HCT116 (cell line): ENCODE measurements around the gene TSPAN11. TPM values are rescaled to one million over a fixed set of nuclear protein-coding genes. Genes with fewer than 3 reads are reported as not detected.

Experiments
- ATAC-seq: fragments of 200-7000 bp; cut with Tn5 transposase; 2 replicates; pipeline ENCODE4 v1.9.1; 2020; ENCODE audit warnings: mild to moderate bottlenecking, moderate library complexity
- BruUV-seq: library from RNA; stranded (reverse); fragments of 400-500 nt; replicated peaks from 2 replicates; lab custom pipeline; 2021; lab: Mats Ljungman, UMichigan
- CTCF ChIA-PET: fragments of 300-600 bp; sonication (Branson Sonifier 250); formaldehyde crosslinking; loops from one replicate; lab custom pipeline; 2021; ENCODE audit warnings: antibody characterized with exemption; lab: Charles Lee
- POLR2A ChIA-PET: fragments of 300-600, 350-600 bp; sonication (Branson Sonifier 250); formaldehyde crosslinking; loops from one replicate; lab custom pipeline; 2021; ENCODE audit warnings: antibody characterized with exemption; lab: Charles Lee
- RAD21 ChIA-PET, 2 experiments: fragments of 300-600 bp; sonication (Branson Sonifier 250); formaldehyde crosslinking; loops; one replicate each; lab custom pipeline; 2023; ENCODE audit warnings: low total read pairs in 2 of 2; ENCODE audit not compliant: uncharacterized antibody in 2 of 2, unreplicated experiment in 2 of 2, low non-redundant PET in 1 of 2; lab: Charles Lee
- DNase-seq: peaks from one replicate; pipeline ENCODE4 v3.0.0-alpha.2; 2010; ENCODE audit warnings: low read depth, low spot score
- H2AFZ ChIP-seq: fragments of 200-600 bp; shearing (Covaris generic), sonication (generic); 2 replicates; pipeline ENCODE4 v1.6.1; 2017; ENCODE audit warnings: low read depth, mixed run types, mixed read lengths, antibody characterized with exemption, low read length; ENCODE audit not compliant: poor library complexity, severe bottlenecking
- H3K27ac ChIP-seq: 2 replicates; pipeline ENCODE4 v1.5.1; 2012; ENCODE audit warnings: low read depth, low read length
- H3K27me3 ChIP-seq: fragments of 200-600 bp; sonication (generic); 2 replicates; pipeline ENCODE4 v1.6.1; 2016; ENCODE audit warnings: mixed run types, low read length, mixed read lengths; ENCODE audit not compliant: insufficient read depth
- H3K36me3 ChIP-seq, 2 experiments: fragments of 200-500 bp in 1 of 2; fragments of 200-600 bp in 1 of 2; sonication (Bioruptor generic) in 1 of 2; sonication (generic) in 1 of 2; 2 replicates each; pipeline versions ENCODE4 v1.5.1 to v1.6.1; 2014 to 2016; ENCODE audit warnings: low read length in 2 of 2, inconsistent platforms in 1 of 2, mixed read lengths in 1 of 2, mixed run types in 1 of 2; ENCODE audit not compliant: insufficient read depth in 2 of 2, control insufficient read depth in 1 of 2
- H3K4me1 ChIP-seq, 2 experiments: fragments of 200-600 bp in 1 of 2; sonication (generic) in 1 of 2; 2 replicates each; pipeline versions ENCODE4 v1.5.1 to v1.6.1; 2012 to 2017; ENCODE audit warnings: low read length in 2 of 2, inconsistent platforms in 1 of 2, mild to moderate bottlenecking in 1 of 2, mixed read lengths in 1 of 2, mixed run types in 1 of 2, moderate library complexity in 1 of 2; ENCODE audit not compliant: insufficient read depth in 2 of 2, control insufficient read depth in 1 of 2
- H3K4me2 ChIP-seq: fragments of 200-600 bp; sonication (generic); 2 replicates; pipeline ENCODE4 v1.6.1; 2017; ENCODE audit warnings: mixed run types, low read length, mixed read lengths
- H3K4me3 ChIP-seq, 2 experiments: fragments of 200-600 bp in 1 of 2; sonication (generic) in 1 of 2; replicated peaks in 1 of 2; 2 replicates each; pipeline ENCODE4 v1.5.1; 2011 to 2016; ENCODE audit warnings: low read length in 2 of 2, control low read depth in 1 of 2, low read depth in 1 of 2, mild to moderate bottlenecking in 1 of 2, mixed read lengths in 1 of 2, mixed run types in 1 of 2
- H3K79me2 ChIP-seq: fragments of 200-600 bp; sonication (generic); 2 replicates; pipeline ENCODE4 v1.6.1; 2017; ENCODE audit warnings: mild to moderate bottlenecking, mixed run types, low read length, moderate library complexity, mixed read lengths; ENCODE audit not compliant: insufficient read depth
- H3K9ac ChIP-seq: fragments of 200-600 bp; sonication (generic); 2 replicates; pipeline ENCODE4 v1.6.1; 2016; ENCODE audit warnings: low read length, mixed read lengths
- H3K9me2 ChIP-seq: fragments of 200-600 bp; sonication (generic), shearing (Covaris generic); 2 replicates; pipeline ENCODE4 v1.6.1; 2017; ENCODE audit warnings: mixed run types, mild to moderate bottlenecking, moderate library complexity; ENCODE audit not compliant: insufficient read depth
- H3K9me3 ChIP-seq, 2 experiments: fragments of 200-500 bp in 1 of 2; fragments of 200-600 bp in 1 of 2; sonication (Bioruptor generic) in 1 of 2; sonication (generic) in 1 of 2; 2 replicates each; pipeline ENCODE4 v1.6.1; 2014 to 2017; ENCODE audit warnings: low read length in 2 of 2, mixed read lengths in 2 of 2, inconsistent platforms in 1 of 2, low read depth in 1 of 2, mild to moderate bottlenecking in 1 of 2, mixed run types in 1 of 2, moderate library complexity in 1 of 2; ENCODE audit not compliant: control insufficient read depth in 1 of 2, insufficient read depth in 1 of 2
- H4K20me1 ChIP-seq: fragments of 200-600 bp; sonication (generic), shearing (Covaris generic); 2 replicates; pipeline ENCODE4 v1.6.1; 2017; ENCODE audit warnings: mixed run types, mild to moderate bottlenecking, moderate library complexity; ENCODE audit not compliant: insufficient read depth
- ATF3 ChIP-seq: IDR thresholded peaks from 2 replicates; pipeline ENCODE4 v1.6.1; 2012
- CBX3 ChIP-seq: IDR thresholded peaks from 2 replicates; pipeline ENCODE4 v1.6.1; 2012; ENCODE audit warnings: low read depth
- EGR1 ChIP-seq: IDR thresholded peaks from 2 replicates; pipeline ENCODE4 v1.6.1; 2012; ENCODE audit warnings: low read depth
- EZH2 ChIP-seq: fragments of 200-600 bp; sonication (generic); IDR thresholded peaks from 2 replicates; pipeline ENCODE4 v1.6.1; 2017; ENCODE audit warnings: antibody characterized with exemption, mixed run types
- JUND ChIP-seq: IDR thresholded peaks from 2 replicates; pipeline ENCODE4 v1.6.1; 2012
- POLR2A ChIP-seq: IDR thresholded peaks from 2 replicates; pipeline ENCODE4 v1.7.0; 2011; ENCODE audit warnings: borderline replicate concordance; ENCODE audit not compliant: insufficient read depth, insufficient read length; ENCODE audit errors: extremely low read depth
- POLR2AphosphoS5 ChIP-seq: IDR thresholded peaks from 2 replicates; pipeline ENCODE4 v1.6.1; 2011; ENCODE audit warnings: mild to moderate bottlenecking, low read depth, low read length, moderate library complexity
- SIN3A ChIP-seq: IDR thresholded peaks from 2 replicates; pipeline ENCODE4 v1.6.1; 2012; ENCODE audit warnings: low read depth
- SP1 ChIP-seq: IDR thresholded peaks from 2 replicates; pipeline ENCODE4 v1.6.1; 2012; ENCODE audit warnings: low read depth
- TCF7L2 ChIP-seq: IDR thresholded peaks from 2 replicates; pipeline ENCODE4 v1.7.0; 2011; ENCODE audit warnings: borderline replicate concordance, inconsistent platforms; ENCODE audit not compliant: insufficient read depth, insufficient read length; ENCODE audit errors: extremely low read depth
- YY1 ChIP-seq: IDR thresholded peaks from 2 replicates; pipeline ENCODE4 v1.6.1; 2011; ENCODE audit warnings: low read length, low read depth, moderate library complexity, mild to moderate bottlenecking; ENCODE audit not compliant: insufficient replicate concordance; ENCODE audit errors: extremely low read depth
- ZFX ChIP-seq: fragments of 450-650 bp; IDR thresholded peaks from 2 replicates; pipeline ENCODE4 v1.6.1; 2017
- ZNF274 ChIP-seq: fragments of 200-500 bp; sonication (Bioruptor generic); IDR thresholded peaks from 2 replicates; pipeline ENCODE4 v1.6.1; 2014; ENCODE audit warnings: mild to moderate bottlenecking, low read depth, low read length, inconsistent platforms
- intact Hi-C: fragments of 100-400 bp; cut with micrococcal nuclease; formaldehyde crosslinking; loops from 2 replicates; pipeline ENCODE4 v1.10.0; 2022
- total RNA-seq: library from RNA; stranded (reverse); gene quantifications from one replicate; pipeline ENCODE4 v1.2.1, GENCODE V29; 2021; ENCODE audit not compliant: unreplicated experiment
- TF ChIP-seq, protein P1 (sequence below): IDR thresholded peaks from 2 replicates; pipeline ENCODE4 v1.6.1; 2012
- TF ChIP-seq, protein P2 (sequence below): IDR thresholded peaks from 2 replicates; pipeline ENCODE4 v1.6.1; 2011; ENCODE audit warnings: mild to moderate bottlenecking, low read length, moderate library complexity; ENCODE audit not compliant: insufficient replicate concordance; ENCODE audit errors: extremely low read depth
- TF ChIP-seq, protein P3 (sequence below): IDR thresholded peaks from 2 replicates; pipeline ENCODE4 v1.6.1; 2012; ENCODE audit warnings: low read depth

Gene TSPAN11
- total RNA-seq, 1 experiment from 2014 or later = not detected

GRCh38 chr12:31015215-31015614, 88.7 kb downstream of the TSPAN11 start:
- Histone ChIP-seq H3K9me2 (no peaks in the 10 kb centered on the region), H2AFZ (no peak overlapping the region), H3K9ac (no peak overlapping the region), H3K36me3 (no peaks in the 10 kb centered on the region), H4K20me1 (no peaks in the 10 kb centered on the region), H3K4me1 (no peaks in the 10 kb centered on the region), H3K27ac (no peak overlapping the region)
- ATAC-seq (no peak), DNase-seq (no peak)
- RAD21 ChIA-PET = no interaction called here
- POLR2A ChIA-PET = no interaction called here
- no peak for TF ChIP-seq ATF3
- TF ChIP-seq, protein P1, sequence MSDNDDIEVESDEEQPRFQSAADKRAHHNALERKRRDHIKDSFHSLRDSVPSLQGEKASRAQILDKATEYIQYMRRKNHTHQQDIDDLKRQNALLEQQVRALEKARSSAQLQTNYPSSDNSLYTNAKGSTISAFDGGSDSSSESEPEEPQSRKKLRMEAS = no peak
- no peak for TF ChIP-seq JUND
- no peak for TF ChIP-seq EGR1
- no peak for TF ChIP-seq SIN3A
- TF ChIP-seq, protein P2, sequence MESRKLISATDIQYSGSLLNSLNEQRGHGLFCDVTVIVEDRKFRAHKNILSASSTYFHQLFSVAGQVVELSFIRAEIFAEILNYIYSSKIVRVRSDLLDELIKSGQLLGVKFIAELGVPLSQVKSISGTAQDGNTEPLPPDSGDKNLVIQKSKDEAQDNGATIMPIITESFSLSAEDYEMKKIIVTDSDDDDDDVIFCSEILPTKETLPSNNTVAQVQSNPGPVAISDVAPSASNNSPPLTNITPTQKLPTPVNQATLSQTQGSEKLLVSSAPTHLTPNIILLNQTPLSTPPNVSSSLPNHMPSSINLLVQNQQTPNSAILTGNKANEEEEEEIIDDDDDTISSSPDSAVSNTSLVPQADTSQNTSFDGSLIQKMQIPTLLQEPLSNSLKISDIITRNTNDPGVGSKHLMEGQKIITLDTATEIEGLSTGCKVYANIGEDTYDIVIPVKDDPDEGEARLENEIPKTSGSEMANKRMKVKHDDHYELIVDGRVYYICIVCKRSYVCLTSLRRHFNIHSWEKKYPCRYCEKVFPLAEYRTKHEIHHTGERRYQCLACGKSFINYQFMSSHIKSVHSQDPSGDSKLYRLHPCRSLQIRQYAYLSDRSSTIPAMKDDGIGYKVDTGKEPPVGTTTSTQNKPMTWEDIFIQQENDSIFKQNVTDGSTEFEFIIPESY = no peak
- TF ChIP-seq YY1 = no peak
- no peak for TF ChIP-seq TCF7L2
- TF ChIP-seq ZNF274 = no peak
- TF ChIP-seq ZFX = no peak
- no peak for TF ChIP-seq POLR2A
- TF ChIP-seq, protein P3, sequence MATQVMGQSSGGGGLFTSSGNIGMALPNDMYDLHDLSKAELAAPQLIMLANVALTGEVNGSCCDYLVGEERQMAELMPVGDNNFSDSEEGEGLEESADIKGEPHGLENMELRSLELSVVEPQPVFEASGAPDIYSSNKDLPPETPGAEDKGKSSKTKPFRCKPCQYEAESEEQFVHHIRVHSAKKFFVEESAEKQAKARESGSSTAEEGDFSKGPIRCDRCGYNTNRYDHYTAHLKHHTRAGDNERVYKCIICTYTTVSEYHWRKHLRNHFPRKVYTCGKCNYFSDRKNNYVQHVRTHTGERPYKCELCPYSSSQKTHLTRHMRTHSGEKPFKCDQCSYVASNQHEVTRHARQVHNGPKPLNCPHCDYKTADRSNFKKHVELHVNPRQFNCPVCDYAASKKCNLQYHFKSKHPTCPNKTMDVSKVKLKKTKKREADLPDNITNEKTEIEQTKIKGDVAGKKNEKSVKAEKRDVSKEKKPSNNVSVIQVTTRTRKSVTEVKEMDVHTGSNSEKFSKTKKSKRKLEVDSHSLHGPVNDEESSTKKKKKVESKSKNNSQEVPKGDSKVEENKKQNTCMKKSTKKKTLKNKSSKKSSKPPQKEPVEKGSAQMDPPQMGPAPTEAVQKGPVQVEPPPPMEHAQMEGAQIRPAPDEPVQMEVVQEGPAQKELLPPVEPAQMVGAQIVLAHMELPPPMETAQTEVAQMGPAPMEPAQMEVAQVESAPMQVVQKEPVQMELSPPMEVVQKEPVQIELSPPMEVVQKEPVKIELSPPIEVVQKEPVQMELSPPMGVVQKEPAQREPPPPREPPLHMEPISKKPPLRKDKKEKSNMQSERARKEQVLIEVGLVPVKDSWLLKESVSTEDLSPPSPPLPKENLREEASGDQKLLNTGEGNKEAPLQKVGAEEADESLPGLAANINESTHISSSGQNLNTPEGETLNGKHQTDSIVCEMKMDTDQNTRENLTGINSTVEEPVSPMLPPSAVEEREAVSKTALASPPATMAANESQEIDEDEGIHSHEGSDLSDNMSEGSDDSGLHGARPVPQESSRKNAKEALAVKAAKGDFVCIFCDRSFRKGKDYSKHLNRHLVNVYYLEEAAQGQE = no peak
- TF ChIP-seq CBX3 = no peak
- TF ChIP-seq POLR2AphosphoS5 = no peak
- no peak for TF ChIP-seq SP1
- no peak for TF ChIP-seq EZH2
- TF ChIP-seq, all 23 proteins: peak for 0
- Histone ChIP-seq H3K4me2 (no peak overlapping the region), H3K9me3 (no peaks in the 10 kb centered on the region), H3K79me2 (no peaks in the 10 kb centered on the region), H3K4me3 (no peak overlapping the region), H3K27me3 (no peaks in the 10 kb centered on the region)
- CTCF ChIA-PET = no interaction called here
- intact Hi-C loops = no loop called here
- no TSS peak for BruUV-seq
